Stimulated activated CD8-positive, alpha-beta memory T cell treated with anti-CD3 and anti-CD28 coated beads, Interleukin-7, amount 100 ng/mL, for 4 hours (primary cell): Measurements from ENCODE around the gene TCF25.
"Not testable (repeated sequence)": the region's sequence is repeated elsewhere in the genome, so short reads cannot be mapped to it uniquely, and the experiment has no call there.

Experiments used
- DNase-seq, 2 donors: peaks; one replicate each; pipeline ENCODE4 v3.0.0-alpha.2; 2020; ENCODE audit warnings: low read depth in 2 of 2

Gene TCF25

GRCh38 chr16:89920723-89921122, 47.3 kb downstream of the TCF25 start:
- DNase-seq = no peak

- DNase-seq = no peak
Measured at GRCh38 chr16:89921131-89921701, 47.8 kb downstream of the TCF25 start.

- DNase-seq = no peak
Measured at GRCh38 chr16:89921702-89922476, 48.5 kb downstream of the TCF25 start.

- DNase-seq = peak in 1 of 2 donors; percentile 28
Measured at GRCh38 chr16:89922477-89922883, 49.1 kb downstream of the TCF25 start.

GRCh38 chr16:89922884-89923639, 49.7 kb downstream of the TCF25 start, which contains the start of gene TUBB3:
Gene TUBB3 (plus strand): TSS chr16:89923342. CDS start chr16:89923402, 60 bp downstream.
- DNase-seq = peak in 1 of 2 donors; percentile 14

- no peak for DNase-seq
Measured at GRCh38 chr16:89923640-89924296, 50.4 kb downstream of the TCF25 start.

- no peak for DNase-seq
Measured at GRCh38 chr16:89924297-89924924, 51.0 kb downstream of the TCF25 start.

- no peak for DNase-seq
Measured at GRCh38 chr16:89924925-89925307, 51.5 kb downstream of the TCF25 start.

- DNase-seq = no peak
Measured at GRCh38 chr16:89925596-89926079, 52.2 kb downstream of the TCF25 start.

GRCh38 chr16:89931305-89931896, 58.0 kb downstream of the TCF25 start:
- no peak for DNase-seq

GRCh38 chr16:89931964-89932363, 58.6 kb downstream of the TCF25 start:
- no peak for DNase-seq

GRCh38 chr16:89934019-89934418, 60.6 kb downstream of the TCF25 start:
- DNase-seq = not testable (repeated sequence)

- DNase-seq = no peak
Measured at GRCh38 chr16:89934611-89935553, 61.5 kb downstream of the TCF25 start.

- DNase-seq = not testable (repeated sequence)
Measured at GRCh38 chr16:89935620-89936019, 62.2 kb downstream of the TCF25 start.

- no peak for DNase-seq
Measured at GRCh38 chr16:89936034-89936433, 62.6 kb downstream of the TCF25 start.

GRCh38 chr16:89936508-89936907, 63.1 kb downstream of the TCF25 start:
- no peak for DNase-seq

GRCh38 chr16:89936981-89937380, 63.6 kb downstream of the TCF25 start:
- no peak for DNase-seq

- DNase-seq = no peak
Measured at GRCh38 chr16:89938175-89938885, 64.9 kb downstream of the TCF25 start.

GRCh38 chr16:89944773-89945172, 71.4 kb downstream of the TCF25 start:
- DNase-seq = no peak
